K562 (cell line): ENCODE data around the gene HLTF. TPM values are rescaled to one million over a fixed set of nuclear protein-coding genes. Genes with fewer than 3 reads are reported as not detected.

Experiments
- CHD1 ChIP-seq: fragments of 200-600 bp; sonication (generic); IDR thresholded peaks from one replicate; pipeline ENCODE4 v1.6.1; 2012; ENCODE audit warnings: mild to moderate bottlenecking, moderate library complexity, low read length, inconsistent platforms
- FOXK1 ChIP-seq: sonication (generic); formaldehyde crosslinking; IDR thresholded peaks from 2 replicates; pipeline ENCODE4 v1.8.0; 2022; ENCODE audit warnings: missing genetic modification reagents, mild to moderate bottlenecking, borderline replicate concordance
- GTF2E2 ChIP-seq: fragments of 200-800 bp; sonication (Bioruptor generic); IDR thresholded peaks from 2 replicates; pipeline ENCODE4 v1.6.1; 2016; ENCODE audit warnings: missing genetic modification characterization, missing compliant biosample characterization
- HOXB6 ChIP-seq: fragments of 250-450 bp; sonication (Bioruptor Pico); IDR thresholded peaks from 2 replicates; pipeline ENCODE4 v1.5.1; 2022; ENCODE audit warnings: mild to moderate bottlenecking, borderline replicate concordance
- JUND ChIP-seq, 2 experiments: IDR thresholded peaks; 2 replicates in 1 of 2; 3 replicates in 1 of 2; pipeline ENCODE4 v1.6.1; 2011; ENCODE audit warnings: borderline replicate concordance in 2 of 2, low read depth in 2 of 2, low read length in 2 of 2, improper control_type of control experiment in 1 of 2, missing biosample characterization in 1 of 2, missing genetic modification characterization in 1 of 2, missing genetic modification reagents in 1 of 2
- NRF1 ChIP-seq, 2 experiments: fragments of 450-650 bp; IDR thresholded peaks in 1 of 2; conservative IDR thresholded peaks in 1 of 2; 2 replicates each; pipeline ENCODE4 v1.6.1; 2014; ENCODE audit warnings: mild to moderate bottlenecking in 2 of 2
- ZNF217 ChIP-seq: sonication (generic); formaldehyde crosslinking; IDR thresholded peaks from 2 replicates; pipeline ENCODE4 v1.8.0; 2022; ENCODE audit warnings: mild to moderate bottlenecking, missing genetic modification reagents
- polyA plus RNA-seq, 8 experiments: library from polyadenylated mRNA; depleted of rRNA in 4 of 8; stranded (reverse) in 5 of 8; unstranded in 3 of 8; fragments of >200 nt; fragmentation: Nextera tagmentation in 2 of 8; fragmentation: Illumina TruSeq in 1 of 8; extraction: Ambion mirVana in 2 of 8; extraction: Trizol in 1 of 8; gene quantifications; 2 replicates each; pipeline versions ENCODE4 v1.2.1 to v1.2.3, GENCODE V29; 2011 to 2014; ENCODE audit warnings: inconsistent platforms in 1 of 8, missing spikeins in 1 of 8
- total RNA-seq, 7 experiments: library from RNA; depleted of rRNA in 6 of 7; stranded (reverse); fragments of >200 nt in 6 of 7; fragmentation: Illumina TruSeq in 2 of 7; extraction: Trizol in 2 of 7; gene quantifications; 2 replicates each; pipeline versions ENCODE4 v1.2.1 to v1.2.3, GENCODE V29; 2011 to 2021; ENCODE audit warnings: low replicate concordance in 1 of 7
- TF ChIP-seq, protein P1 (sequence below), 2 experiments: fragments of 450-650 bp; IDR thresholded peaks; 2 replicates each; pipeline ENCODE4 v1.6.1; 2016; ENCODE audit warnings: mild to moderate bottlenecking in 2 of 2, borderline replicate concordance in 1 of 2, low read depth in 1 of 2, moderate library complexity in 1 of 2
- TF ChIP-seq, protein P2 (sequence below): fragments of 250-450 bp; sonication (Bioruptor Pico); IDR thresholded peaks from 2 replicates; pipeline ENCODE4 v1.4.0; 2020; ENCODE audit warnings: borderline replicate concordance
- TF ChIP-seq, protein P3 (sequence below): fragments of 250-450 bp; sonication (Bioruptor Pico); IDR thresholded peaks from 2 replicates; pipeline ENCODE4 v1.5.0; 2020; ENCODE audit warnings: mild to moderate bottlenecking, borderline replicate concordance
- TF ChIP-seq, protein P4 (sequence below): fragments of 250-450 bp; sonication (Bioruptor Pico); IDR thresholded peaks from 2 replicates; pipeline ENCODE4 v1.8.0; 2022; ENCODE audit warnings: moderate library complexity, mild to moderate bottlenecking, inconsistent platforms

The HLTF gene
- total and polyA plus RNA-seq, 9 of the 15 experiments (the other 6 are each of a cell fraction or from before 2014, with no cell fraction given) = 35.1 to 82.4 (median 50.4) TPM

DNA sequence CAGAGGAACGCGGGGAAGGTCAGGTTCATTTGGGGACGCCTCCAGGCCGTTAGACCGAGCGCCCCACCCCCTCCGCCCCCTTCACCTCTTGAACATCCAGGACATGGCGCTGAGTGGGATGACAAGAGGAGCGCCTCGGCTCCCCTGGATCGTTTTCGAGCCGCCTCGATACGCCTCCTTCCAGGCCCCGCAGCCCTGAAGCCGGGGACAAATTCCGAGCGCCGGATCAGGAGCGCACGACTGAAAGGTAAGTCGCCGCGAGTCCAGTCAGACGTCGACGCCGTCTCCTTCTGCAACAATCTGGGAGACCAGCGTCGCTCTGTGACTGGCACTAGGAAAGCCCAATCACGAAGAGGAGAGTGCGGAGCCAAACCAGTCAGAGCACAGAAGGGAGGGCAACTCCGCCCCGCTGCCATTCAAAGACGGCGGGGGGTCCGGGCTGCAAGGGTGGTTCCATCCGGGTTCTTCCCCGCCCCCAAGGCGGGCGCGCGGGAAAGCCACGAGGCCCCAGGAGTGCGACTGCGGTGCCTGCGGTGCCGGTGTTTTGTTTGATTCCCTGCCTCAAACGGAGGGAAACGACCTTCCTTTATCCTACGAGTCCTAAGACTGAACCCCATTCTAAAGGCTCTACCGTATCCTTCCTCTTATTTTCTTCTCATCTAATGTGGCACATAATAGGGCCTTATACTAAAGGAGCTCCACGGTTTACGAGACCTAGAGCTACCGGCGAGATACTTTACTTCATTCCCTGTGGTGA lies at the start of gene HLTF (continued):
- TF ChIP-seq, protein P1, sequence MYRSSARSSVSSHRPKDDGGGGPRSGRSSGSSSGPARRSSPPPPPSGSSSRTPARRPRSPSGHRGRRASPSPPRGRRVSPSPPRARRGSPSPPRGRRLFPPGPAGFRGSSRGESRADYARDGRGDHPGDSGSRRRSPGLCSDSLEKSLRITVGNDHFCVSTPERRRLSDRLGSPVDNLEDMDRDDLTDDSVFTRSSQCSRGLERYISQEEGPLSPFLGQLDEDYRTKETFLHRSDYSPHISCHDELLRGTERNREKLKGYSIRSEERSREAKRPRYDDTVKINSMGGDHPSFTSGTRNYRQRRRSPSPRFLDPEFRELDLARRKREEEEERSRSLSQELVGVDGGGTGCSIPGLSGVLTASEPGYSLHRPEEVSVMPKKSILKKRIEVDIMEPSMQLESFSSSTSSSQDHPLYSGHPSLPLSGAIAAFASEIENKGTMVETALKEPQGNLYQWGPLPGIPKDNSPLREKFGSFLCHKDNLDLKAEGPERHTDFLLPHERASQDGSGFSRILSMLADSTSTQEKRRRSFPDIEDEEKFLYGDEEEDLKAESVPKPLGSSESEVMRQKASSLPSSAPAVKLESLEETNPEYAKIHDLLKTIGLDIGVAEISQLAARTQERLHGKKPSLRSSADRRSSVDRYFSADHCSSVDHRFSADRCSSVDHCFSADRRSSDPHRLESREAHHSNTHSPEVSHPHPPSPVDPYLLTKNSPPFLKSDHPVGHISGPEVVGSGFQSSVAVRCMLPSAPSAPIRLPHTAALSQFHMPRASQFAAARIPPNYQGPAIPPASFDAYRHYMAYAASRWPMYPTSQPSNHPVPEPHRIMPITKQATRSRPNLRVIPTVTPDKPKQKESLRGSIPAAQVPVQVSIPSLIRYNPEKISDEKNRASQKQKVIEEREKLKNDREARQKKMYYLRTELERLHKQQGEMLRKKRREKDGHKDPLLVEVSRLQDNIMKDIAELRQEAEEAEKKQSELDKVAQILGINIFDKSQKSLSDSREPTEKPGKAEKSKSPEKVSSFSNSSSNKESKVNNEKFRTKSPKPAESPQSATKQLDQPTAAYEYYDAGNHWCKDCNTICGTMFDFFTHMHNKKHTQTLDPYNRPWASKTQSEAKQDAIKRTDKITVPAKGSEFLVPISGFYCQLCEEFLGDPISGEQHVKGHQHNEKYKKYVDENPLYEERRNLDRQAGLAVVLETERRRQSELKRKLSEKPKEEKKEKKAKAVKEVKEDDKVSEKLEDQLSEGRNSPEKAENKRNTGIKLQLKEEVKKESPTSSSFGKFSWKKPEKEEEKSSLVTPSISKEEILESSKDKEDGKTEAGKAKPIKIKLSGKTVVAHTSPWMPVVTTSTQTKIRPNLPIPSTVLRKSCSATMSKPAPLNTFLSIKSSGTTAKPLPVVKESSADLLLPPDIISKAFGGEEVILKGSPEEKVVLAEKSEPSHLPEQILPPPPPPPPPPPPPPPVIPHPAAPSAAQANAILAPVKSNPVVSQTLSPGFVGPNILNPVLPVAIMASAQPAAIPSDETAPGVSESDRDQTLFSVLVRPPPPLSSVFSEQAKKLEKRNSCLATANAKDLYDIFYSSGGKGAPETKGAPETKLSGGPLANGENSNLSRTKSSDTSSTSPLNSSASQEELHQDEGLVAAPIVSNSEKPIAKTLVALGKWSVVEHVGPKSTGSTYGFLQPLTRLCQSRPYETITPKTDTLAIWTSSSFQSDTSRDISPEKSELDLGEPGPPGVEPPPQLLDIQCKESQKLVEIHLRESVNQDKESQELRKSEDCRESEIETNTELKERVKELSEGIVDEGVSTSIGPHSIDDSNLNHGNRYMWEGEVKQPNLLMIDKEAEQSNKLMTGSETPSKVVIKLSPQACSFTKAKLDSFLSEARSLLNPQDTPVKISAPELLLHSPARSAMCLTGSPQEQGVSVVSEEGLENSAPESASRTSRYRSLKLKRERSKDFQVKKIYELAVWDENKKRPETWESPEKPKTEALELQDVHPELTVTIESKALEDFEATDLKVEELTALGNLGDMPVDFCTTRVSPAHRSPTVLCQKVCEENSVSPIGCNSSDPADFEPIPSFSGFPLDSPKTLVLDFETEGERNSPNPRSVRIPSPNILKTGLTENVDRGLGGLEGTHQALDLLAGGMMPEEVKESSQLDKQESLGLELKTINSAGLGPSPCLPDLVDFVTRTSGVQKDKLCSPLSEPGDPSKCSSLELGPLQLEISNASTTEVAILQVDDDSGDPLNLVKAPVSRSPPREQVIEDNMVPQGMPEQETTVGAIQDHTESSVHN (IDR thresholded peaks at IDR 0.05; ENCODE audit: borderline replicate concordance in 1 of 2, low read depth in 1 of 2) = no peak
- TF ChIP-seq, protein P2, sequence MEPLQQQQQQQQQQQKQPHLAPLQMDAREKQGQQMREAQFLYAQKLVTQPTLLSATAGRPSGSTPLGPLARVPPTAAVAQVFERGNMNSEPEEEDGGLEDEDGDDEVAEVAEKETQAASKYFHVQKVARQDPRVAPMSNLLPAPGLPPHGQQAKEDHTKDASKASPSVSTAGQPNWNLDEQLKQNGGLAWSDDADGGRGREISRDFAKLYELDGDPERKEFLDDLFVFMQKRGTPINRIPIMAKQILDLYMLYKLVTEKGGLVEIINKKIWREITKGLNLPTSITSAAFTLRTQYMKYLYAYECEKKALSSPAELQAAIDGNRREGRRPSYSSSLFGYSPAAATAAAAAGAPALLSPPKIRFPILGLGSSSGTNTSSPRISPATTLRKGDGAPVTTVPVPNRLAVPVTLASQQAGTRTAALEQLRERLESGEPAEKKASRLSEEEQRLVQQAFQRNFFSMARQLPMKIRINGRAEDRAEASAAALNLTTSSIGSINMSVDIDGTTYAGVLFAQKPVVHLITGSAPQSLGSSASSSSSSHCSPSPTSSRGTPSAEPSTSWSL (CRISPR knock-in tag) = no peak
- TF ChIP-seq, protein P3, sequence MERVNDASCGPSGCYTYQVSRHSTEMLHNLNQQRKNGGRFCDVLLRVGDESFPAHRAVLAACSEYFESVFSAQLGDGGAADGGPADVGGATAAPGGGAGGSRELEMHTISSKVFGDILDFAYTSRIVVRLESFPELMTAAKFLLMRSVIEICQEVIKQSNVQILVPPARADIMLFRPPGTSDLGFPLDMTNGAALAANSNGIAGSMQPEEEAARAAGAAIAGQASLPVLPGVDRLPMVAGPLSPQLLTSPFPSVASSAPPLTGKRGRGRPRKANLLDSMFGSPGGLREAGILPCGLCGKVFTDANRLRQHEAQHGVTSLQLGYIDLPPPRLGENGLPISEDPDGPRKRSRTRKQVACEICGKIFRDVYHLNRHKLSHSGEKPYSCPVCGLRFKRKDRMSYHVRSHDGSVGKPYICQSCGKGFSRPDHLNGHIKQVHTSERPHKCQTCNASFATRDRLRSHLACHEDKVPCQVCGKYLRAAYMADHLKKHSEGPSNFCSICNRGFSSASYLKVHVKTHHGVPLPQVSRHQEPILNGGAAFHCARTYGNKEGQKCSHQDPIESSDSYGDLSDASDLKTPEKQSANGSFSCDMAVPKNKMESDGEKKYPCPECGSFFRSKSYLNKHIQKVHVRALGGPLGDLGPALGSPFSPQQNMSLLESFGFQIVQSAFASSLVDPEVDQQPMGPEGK = 0 out of 2 replicates have a peak, but pooled peaks have one; percentile 56
- TF ChIP-seq FOXK1 (CRISPR knock-in tag) = peak; percentile 84; the same call in 1 of the 2 replicates
- TF ChIP-seq NRF1 (conservative IDR thresholded peaks at IDR 0.05 in 1 of 2, IDR thresholded peaks at IDR 0.05 in 1 of 2) = no peak
- 0 out of 2 replicates have a peak, but pooled peaks have one; percentile 82 for TF ChIP-seq ZNF217
- TF ChIP-seq JUND (IDR thresholded peaks at IDR 0.05; ENCODE audit: borderline replicate concordance, low read depth, low read length) = peak; percentile 37; the same call in 1 of the 2 replicates
- peak; percentile 32; the same call in 1 of the 3 replicates for TF ChIP-seq JUND (tag; IDR thresholded peaks at IDR 0.05; ENCODE audit: borderline replicate concordance, low read depth, low read length)
- no peak for TF ChIP-seq CHD1
- TF ChIP-seq GTF2E2 (tag) = peak; percentile 52; the same call in 1 of the 2 replicates
- TF ChIP-seq, protein P4, sequence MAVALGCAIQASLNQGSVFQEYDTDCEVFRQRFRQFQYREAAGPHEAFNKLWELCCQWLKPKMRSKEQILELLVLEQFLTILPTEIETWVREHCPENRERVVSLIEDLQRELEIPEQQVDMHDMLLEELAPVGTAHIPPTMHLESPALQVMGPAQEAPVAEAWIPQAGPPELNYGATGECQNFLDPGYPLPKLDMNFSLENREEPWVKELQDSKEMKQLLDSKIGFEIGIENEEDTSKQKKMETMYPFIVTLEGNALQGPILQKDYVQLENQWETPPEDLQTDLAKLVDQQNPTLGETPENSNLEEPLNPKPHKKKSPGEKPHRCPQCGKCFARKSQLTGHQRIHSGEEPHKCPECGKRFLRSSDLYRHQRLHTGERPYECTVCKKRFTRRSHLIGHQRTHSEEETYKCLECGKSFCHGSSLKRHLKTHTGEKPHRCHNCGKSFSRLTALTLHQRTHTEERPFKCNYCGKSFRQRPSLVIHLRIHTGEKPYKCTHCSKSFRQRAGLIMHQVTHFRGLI (CRISPR knock-in tag) = peak; percentile 48; the same call in 1 of the 2 replicates
- TF ChIP-seq HOXB6 = no peak
